ENCODE measurements around the gene MRPL51.

Gene MRPL51

DNA sequence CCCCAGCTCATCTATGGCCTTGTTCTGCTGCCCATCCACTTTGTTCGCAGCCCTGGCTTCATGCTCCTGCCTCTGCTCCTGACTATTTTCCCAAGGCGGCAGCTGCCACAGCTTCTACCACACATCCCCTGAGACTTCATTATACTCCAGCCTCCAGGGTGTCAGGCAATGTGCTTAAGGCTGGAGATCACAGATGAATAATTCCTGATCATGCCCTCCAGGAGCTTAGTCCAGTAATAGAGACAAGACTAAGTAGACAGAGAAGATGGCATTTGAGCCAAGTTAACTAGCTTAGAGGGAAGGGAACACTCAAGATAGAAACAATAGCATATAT lies 34.1 kb downstream of the MRPL51 start:
- no peak for DNase-seq

- no peak for DNase-seq
Observed at GRCh38 chr12:6458281-6459003, 34.6 kb downstream of the MRPL51 start.

DNA sequence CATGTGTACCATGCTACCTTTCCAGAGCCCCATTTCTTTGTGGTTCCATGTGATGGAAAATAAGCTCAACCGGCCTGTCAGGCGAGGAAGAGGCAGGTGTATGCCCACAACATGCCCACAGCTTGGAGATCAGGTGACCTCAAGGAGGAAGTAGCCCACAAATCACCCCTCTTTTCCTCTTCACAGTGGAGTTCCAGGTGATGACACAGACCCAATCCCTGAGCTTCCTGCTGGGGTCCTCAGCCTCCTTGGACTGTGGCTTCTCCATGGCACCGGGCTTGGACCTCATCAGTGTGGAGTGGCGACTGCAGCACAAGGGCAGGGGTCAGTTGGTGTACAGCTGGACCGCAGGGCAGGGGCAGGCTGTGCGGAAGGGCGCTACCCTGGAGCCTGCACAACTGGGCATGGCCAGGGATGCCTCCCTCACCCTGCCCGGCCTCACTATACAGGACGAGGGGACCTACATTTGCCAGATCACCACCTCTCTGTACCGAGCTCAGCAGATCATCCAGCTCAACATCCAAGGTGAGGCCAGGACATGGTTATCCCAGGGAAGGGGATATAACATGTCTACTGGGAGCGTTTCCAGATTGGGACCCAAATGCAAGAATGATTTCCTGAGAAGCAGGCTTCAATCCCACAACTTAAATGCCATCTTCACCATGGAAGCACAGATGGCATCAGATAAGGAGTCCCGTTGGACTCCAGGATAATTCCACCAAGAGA lies 35.7 kb downstream of the MRPL51 start:
- no peak for DNase-seq

DNA sequence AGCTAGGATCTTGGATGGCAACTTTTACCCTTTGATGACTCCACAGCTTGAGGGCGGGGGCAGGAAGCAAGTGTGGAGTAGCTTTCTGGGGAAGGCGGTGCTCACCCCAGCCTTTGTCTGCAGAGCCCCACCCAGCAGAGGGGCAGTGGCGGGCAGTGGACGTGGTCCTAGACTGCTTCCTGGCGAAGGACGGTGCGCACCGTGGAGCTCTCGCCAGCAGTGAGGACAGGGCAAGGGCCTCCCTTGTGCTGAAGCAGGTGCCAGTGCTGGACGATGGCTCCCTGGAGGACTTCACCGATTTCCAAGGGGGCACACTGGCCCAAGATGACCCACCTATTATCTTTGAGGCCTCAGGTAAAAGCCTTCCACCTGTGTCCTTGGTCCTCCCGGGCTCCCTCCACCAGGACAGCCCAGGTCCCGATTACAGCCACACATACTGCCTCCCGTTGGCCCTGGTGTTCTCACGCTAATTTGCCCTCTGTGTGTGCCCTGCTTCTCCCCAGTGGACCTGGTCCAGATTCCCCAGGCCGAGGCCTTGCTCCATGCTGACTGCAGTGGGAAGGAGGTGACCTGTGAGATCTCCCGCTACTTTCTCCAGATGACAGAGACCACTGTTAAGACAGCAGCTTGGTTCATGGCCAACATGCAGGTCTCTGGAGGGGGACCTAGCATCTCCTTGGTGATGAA lies 40.0 kb downstream of the MRPL51 start:
- DNase-seq: no peak

- DNase-seq: no peak
Observed at GRCh38 chr12:6452245-6452943, 40.7 kb downstream of the MRPL51 start.

GRCh38 chr12:6451348-6452244 lies 41.5 kb downstream of the MRPL51 start, which contains the start of gene TAPBPL:
TSS of gene TAPBPL (plus strand) at chr12:6452042. CDS start at chr12:6452249, 207 bp downstream.
- peak; percentile 85 for DNase-seq

GRCh38 chr12:6450869-6451347 lies 42.2 kb downstream of the MRPL51 start:
- DNase-seq: no peak

DNA sequence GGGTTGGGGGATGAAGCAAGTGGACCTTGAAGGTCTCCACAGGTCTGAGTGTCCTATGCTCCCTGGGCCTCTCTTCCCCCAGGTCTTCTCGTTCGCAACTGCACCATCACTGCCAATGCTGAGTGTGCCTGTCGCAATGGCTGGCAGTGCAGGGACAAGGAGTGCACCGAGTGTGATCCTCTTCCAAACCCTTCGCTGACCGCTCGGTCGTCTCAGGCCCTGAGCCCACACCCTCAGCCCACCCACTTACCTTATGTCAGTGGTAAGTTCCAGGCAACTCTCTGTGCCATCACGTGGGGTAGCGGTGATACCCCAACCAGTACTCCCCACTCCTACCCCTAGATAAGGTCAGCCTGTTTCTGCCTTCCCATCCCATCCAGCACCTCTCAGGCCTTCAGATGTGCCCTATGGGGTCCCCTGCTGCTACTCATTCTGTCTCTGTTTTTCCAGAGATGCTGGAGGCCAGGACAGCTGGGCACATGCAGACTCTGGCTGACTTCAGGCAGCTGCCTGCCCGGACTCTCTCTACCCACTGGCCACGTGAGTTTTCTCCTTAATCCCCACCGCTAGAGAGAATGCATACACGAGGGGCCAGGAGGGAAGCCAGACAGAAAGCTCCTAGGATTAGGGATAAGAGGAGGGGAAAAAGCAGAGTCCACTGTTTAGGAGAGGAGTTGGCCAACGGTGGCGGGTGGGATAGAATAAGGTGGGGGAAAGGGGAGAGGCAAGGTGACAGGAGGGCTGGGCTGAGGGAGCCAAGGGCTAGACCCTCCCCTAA lies 42.8 kb downstream of the MRPL51 start:
- no peak for DNase-seq

GRCh38 chr12:6444704-6445688 lies 48.1 kb downstream of the MRPL51 start, which contains the start of gene CD27:
TSS of gene CD27 (plus strand) at chr12:6444955. CDS start at chr12:6445096, 141 bp downstream.
- no peak for DNase-seq

GRCh38 chr12:6444031-6444430 lies 49.0 kb downstream of the MRPL51 start:
- DNase-seq: no peak

GRCh38 chr12:6443361-6443983 lies 49.6 kb downstream of the MRPL51 start:
- DNase-seq: no peak

DNA sequence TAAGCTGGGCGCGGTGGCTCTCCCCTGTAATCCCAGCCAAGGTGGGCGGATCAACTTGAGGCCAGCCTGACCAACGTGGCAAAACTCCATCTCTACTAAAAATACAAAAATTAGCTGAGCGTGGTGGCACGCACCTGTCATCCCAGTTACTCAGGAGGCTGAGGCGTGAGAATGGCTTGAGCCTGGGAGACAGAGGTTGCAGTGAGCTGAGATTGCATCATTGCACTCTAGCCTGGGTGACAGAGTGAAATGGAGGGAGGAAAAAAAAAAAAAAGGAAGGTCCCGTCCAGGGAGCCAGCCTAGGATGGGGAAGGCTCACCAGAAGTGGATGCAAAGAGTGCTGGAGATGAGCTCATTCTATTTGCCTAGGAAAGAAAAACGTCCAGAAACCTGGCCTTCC lies 50.2 kb downstream of the MRPL51 start:
- DNase-seq: no peak

Measured in CD4-positive, alpha-beta T cell treated with Interferon gamma for 1 hour (primary cell).